GM13976 (cell line): ENCODE measurements around the gene RELN.

Experiments
- DNase-seq: peaks from one replicate; pipeline ENCODE4 v3.0.0; 2012; ENCODE audit warnings: low spot score
- in situ Hi-C: fragments of 300-500 bp; cut with MboI; formaldehyde crosslinking; loops from one replicate; pipeline ENCODE4 v1.12.0; 2022; ENCODE audit warnings: low sequenced_read_pairs, mixed read lengths, inconsistent platforms; ENCODE audit not compliant: unreplicated experiment
- TF ChIP-seq, protein P1 (sequence below): IDR thresholded peaks from 2 replicates; pipeline ENCODE4 v1.5.1; 2012; ENCODE audit warnings: borderline replicate concordance, mild to moderate bottlenecking; ENCODE audit not compliant: insufficient read depth; ENCODE audit errors: extremely low read depth, missing control alignments, control extremely low read depth

RELN gene

GRCh38 chr7:103870664-103871063 lies 118.8 kb downstream of the RELN start:
- no peak for DNase-seq
- TF ChIP-seq, protein P1, sequence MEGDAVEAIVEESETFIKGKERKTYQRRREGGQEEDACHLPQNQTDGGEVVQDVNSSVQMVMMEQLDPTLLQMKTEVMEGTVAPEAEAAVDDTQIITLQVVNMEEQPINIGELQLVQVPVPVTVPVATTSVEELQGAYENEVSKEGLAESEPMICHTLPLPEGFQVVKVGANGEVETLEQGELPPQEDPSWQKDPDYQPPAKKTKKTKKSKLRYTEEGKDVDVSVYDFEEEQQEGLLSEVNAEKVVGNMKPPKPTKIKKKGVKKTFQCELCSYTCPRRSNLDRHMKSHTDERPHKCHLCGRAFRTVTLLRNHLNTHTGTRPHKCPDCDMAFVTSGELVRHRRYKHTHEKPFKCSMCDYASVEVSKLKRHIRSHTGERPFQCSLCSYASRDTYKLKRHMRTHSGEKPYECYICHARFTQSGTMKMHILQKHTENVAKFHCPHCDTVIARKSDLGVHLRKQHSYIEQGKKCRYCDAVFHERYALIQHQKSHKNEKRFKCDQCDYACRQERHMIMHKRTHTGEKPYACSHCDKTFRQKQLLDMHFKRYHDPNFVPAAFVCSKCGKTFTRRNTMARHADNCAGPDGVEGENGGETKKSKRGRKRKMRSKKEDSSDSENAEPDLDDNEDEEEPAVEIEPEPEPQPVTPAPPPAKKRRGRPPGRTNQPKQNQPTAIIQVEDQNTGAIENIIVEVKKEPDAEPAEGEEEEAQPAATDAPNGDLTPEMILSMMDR, result no peak
- in situ Hi-C loops, result no loop called here

DNA sequence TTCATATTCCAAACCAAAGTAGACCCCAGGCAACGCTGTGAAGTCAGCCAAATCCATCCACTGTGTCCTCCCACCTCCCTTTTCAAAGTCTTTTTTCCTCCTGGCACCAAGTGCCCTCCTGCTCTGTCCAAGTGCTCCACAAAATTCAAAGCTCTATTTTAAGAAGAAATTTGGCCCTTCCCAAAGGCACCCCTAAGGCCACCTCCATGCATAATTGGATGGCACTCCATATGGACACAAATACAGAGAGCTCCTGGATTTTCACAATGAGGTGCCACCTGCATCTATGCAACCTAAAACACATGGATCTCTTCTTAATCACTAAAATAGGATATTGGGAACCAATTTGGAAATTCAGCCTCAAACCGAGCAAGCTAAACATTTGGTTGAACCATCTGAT lies 121.6 kb downstream of the RELN start:
- TF ChIP-seq, protein P1, result no peak
- DNase-seq, result no peak
- in situ Hi-C loops, result no loop called here

GRCh38 chr7:103866919-103867318 lies 122.5 kb downstream of the RELN start:
- no peak for DNase-seq
- TF ChIP-seq, protein P1, result no peak
- in situ Hi-C loops, result no loop called here

DNA sequence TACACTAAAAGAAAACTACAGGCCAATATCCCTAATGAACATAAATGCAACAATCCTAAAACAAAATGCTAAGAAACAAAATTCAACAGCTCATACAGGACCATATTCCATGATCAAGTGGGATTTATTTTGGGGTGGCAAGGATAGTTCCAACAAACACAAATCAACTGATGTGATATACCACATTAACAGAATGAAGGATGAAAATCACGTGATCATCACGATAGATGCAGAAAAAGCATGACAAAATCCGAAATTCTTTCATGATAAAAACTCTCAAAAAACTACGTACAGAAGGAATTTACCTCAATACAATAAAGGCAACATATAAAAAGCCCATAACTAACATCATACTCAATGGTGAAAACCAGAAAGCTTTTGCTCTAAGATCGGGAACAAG lies 124.0 kb downstream of the RELN start:
- TF ChIP-seq, protein P1, result no peak
- in situ Hi-C loops, result no loop called here
- no peak for DNase-seq

DNA sequence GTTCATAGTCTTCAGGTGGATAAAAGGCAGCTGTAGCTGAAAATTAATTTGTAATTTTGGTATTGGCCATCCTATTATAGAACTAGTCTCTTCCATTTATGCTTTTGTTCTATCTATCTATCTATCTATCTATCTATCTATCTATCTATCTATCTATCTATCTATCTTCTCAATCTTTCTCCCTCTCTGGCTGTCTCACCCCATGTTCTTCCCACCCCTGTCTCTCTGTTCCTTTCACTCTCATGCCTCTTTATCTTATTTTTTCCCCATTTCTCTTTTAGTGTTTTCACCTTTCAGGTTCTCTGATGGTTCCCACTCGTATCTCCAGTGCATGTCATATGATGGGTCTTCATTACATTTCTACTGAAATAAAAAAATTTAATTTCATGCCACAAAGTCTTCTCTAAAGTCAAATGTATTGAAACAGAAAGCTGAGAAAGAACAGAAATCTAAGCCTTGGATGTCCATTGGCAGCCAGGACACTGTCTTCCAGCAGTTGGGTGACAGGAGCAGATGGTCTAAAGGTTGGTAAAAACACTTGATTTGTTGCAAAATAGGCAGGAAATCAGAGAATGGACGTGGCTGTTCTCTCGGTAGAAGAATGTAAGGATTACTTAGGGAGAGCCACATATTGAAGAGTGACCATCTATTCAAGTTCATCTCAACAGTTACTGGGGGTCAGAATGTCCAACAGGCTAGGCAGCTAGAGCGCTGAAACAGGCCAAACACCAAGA lies 127.0 kb downstream of the RELN start:
- no peak for DNase-seq
- TF ChIP-seq, protein P1, result no peak
- in situ Hi-C loops, result no loop called here

- in situ Hi-C loops, result no loop called here
- TF ChIP-seq, protein P1, result no peak
- no peak for DNase-seq
These were observed 129.7 kb downstream of the RELN start for GRCh38 chr7:103859709-103860108.
